Measurements from ENCODE around the gene EFTUD2.

EFTUD2 gene

GRCh38 chr17:44830359-44831288 lies 68.6 kb downstream of the EFTUD2 start:
- no peaks in the 10 kb centered on the region; a peak in 1 of 3 replicates for H3K36me3 ChIP-seq (ENCODE audit: control insufficient read depth in 2 of 2, insufficient read depth in 1 of 2, low read length in 2 of 2)
- peak overlapping the region; percentile 93 for H3K27ac ChIP-seq (ENCODE audit: extremely low read depth, low read depth, low read length)
- ChIA-PET POLR2A (interaction anchor here (0.9 to 1.2 kb wide), 3 partner anchors 36 to 318 kb away, joined by 3 to 9 read pairs (median 5); partner anchors contain the start of gene HEXIM1), CTCF (interaction anchor here (0.6 to 3.2 kb wide), 9 partner anchors 8 to 156 kb away, joined by 3 to 40 read pairs (median 5); no protein-coding TSS in a partner anchor)
- H3K9me3 ChIP-seq (ENCODE audit: control insufficient read depth, insufficient read depth, low read depth, low read length): no peaks in the 10 kb centered on the region
- peaks cover 14% of the 10 kb centered on the region for H3K4me1 ChIP-seq (ENCODE audit: control insufficient read depth, insufficient read depth, low read length)
- peak overlapping the region; percentile 78 for H3K4me3 ChIP-seq (ENCODE audit: low read depth, low read length)
- TF ChIP-seq KLF1 (tag by site-specific recombination; IDR thresholded peaks at IDR 0.05) (peak; percentile 23; the same call in 1 of the 2 replicates), ZNF768 (tag by site-specific recombination; IDR thresholded peaks at IDR 0.05) (no peak), GFI1B (tag by site-specific recombination; IDR thresholded peaks at IDR 0.05) (no peak), KLF7 (tag by site-specific recombination; IDR thresholded peaks at IDR 0.05; ENCODE audit: borderline replicate concordance) (no peak; the same call in 1 of the 2 replicates), ZBTB17 (tag by site-specific recombination; IDR thresholded peaks at IDR 0.05) (peak; percentile 64), ZNF549 (tag by site-specific recombination; IDR thresholded peaks at IDR 0.05) (no peak), ZNF324 (tag by site-specific recombination; IDR thresholded peaks at IDR 0.05) (peak; percentile 67; the same call in 1 of the 2 replicates), ZNF596 (tag by site-specific recombination; IDR thresholded peaks at IDR 0.05) (peak; percentile 29; the same call in 1 of the 2 replicates), SP2 (tag by site-specific recombination; IDR thresholded peaks at IDR 0.05) (no peak), ZNF221 (tag by site-specific recombination; IDR thresholded peaks at IDR 0.05; ENCODE audit: borderline replicate concordance) (no peak), ZNF274 (IDR thresholded peaks at IDR 0.05; ENCODE audit: low read length) (no peak), ZNF274 (tag by site-specific recombination; IDR thresholded peaks at IDR 0.05; ENCODE audit: borderline replicate concordance) (no peak), ZBTB20 (tag by site-specific recombination; IDR thresholded peaks at IDR 0.05) (no peak; the same call in 1 of the 2 replicates), ZEB2 (tag by site-specific recombination; IDR thresholded peaks at IDR 0.05) (peak; percentile 87), ZNF335 (tag by site-specific recombination; conservative IDR thresholded peaks at IDR 0.05) (peak; percentile 79), ZXDB (tag by site-specific recombination; IDR thresholded peaks at IDR 0.05) (no peak), KLF8 (tag by site-specific recombination; IDR thresholded peaks at IDR 0.05) (peak; percentile 22; the same call in 1 of the 2 replicates), ZNF660 (tag by site-specific recombination; IDR thresholded peaks at IDR 0.05) (peak; percentile 35; the same call in 1 of the 2 replicates), WT1 (tag by site-specific recombination; IDR thresholded peaks at IDR 0.05) (0 out of 2 replicates have a peak, but pooled peaks have one; percentile 40), ZNF391 (tag by site-specific recombination; IDR thresholded peaks at IDR 0.05; ENCODE audit: borderline replicate concordance, low read depth) (0 out of 2 replicates have a peak, but pooled peaks have one; percentile 14), PRDM10 (tag by site-specific recombination; IDR thresholded peaks at IDR 0.05) (peak; percentile 67; the same call in 1 of the 2 replicates), ZNF626 (tag by site-specific recombination; IDR thresholded peaks at IDR 0.05) (no peak), ZNF501 (tag by site-specific recombination; IDR thresholded peaks at IDR 0.05) (0 out of 2 replicates have a peak, but pooled peaks have one; percentile 62), ZFP69B (tag by site-specific recombination; IDR thresholded peaks at IDR 0.05) (peak; percentile 73), ZNF266 (tag by site-specific recombination; IDR thresholded peaks at IDR 0.05; ENCODE audit: low read depth) (no peak)
- TF ChIP-seq, protein P1, sequence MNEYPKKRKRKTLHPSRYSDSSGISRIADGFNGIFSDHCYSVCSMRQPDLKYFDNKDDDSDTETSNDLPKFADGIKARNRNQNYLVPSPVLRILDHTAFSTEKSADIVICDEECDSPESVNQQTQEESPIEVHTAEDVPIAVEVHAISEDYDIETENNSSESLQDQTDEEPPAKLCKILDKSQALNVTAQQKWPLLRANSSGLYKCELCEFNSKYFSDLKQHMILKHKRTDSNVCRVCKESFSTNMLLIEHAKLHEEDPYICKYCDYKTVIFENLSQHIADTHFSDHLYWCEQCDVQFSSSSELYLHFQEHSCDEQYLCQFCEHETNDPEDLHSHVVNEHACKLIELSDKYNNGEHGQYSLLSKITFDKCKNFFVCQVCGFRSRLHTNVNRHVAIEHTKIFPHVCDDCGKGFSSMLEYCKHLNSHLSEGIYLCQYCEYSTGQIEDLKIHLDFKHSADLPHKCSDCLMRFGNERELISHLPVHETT (tag by site-specific recombination; IDR thresholded peaks at IDR 0.05): no peak; the same call in 1 of the 2 replicates
- TF ChIP-seq, protein P2, sequence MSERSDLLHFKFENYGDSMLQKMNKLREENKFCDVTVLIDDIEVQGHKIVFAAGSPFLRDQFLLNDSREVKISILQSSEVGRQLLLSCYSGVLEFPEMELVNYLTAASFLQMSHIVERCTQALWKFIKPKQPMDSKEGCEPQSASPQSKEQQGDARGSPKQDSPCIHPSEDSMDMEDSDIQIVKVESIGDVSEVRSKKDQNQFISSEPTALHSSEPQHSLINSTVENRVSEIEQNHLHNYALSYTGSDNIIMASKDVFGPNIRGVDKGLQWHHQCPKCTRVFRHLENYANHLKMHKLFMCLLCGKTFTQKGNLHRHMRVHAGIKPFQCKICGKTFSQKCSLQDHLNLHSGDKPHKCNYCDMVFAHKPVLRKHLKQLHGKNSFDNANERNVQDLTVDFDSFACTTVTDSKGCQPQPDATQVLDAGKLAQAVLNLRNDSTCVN (tag by site-specific recombination; optimal IDR thresholded peaks at IDR 0.05): peak; percentile 89
- TF ChIP-seq, protein P3, sequence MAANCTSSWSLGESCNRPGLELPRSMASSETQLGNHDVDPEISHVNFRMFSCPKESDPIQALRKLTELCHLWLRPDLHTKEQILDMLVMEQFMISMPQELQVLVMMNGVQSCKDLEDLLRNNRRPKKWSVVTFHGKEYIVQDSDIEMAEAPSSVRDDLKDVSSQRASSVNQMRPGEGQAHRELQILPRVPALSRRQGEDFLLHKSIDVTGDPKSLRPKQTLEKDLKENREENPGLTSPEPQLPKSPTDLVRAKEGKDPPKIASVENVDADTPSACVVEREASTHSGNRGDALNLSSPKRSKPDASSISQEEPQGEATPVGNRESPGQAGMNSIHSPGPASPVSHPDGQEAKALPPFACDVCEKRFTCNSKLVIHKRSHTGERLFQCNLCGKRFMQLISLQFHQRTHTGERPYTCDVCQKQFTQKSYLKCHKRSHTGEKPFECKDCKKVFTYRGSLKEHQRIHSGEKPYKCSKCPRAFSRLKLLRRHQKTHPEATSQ (tag by site-specific recombination; IDR thresholded peaks at IDR 0.05): 0 out of 2 replicates have a peak, but pooled peaks have one; percentile 32
- TF ChIP-seq, protein P4, sequence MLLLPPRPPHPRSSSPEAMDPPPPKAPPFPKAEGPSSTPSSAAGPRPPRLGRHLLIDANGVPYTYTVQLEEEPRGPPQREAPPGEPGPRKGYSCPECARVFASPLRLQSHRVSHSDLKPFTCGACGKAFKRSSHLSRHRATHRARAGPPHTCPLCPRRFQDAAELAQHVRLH (tag by site-specific recombination; IDR thresholded peaks at IDR 0.05): peak; percentile 69; the same call in 1 of the 2 replicates

Measured in HEK293 (cell line).